A172 (cell line): ENCODE measurements around the gene LYSET. TPM values are rescaled to one million over a fixed set of nuclear protein-coding genes. Genes with fewer than 3 reads are reported as not detected.
A peak's percentile ranks its signal among the peaks of the same experiment; 100 is the strongest.
"Not testable (repeated sequence)": the region's sequence is repeated elsewhere in the genome, so short reads cannot be mapped to it uniquely, and the experiment has no call there.

Source experiments
- DNase-seq: peaks from one replicate; pipeline ENCODE4 v3.0.0-alpha.2; 2015; ENCODE audit warnings: low spot score
- total RNA-seq: library from RNA; depleted of rRNA; stranded (reverse); fragments of >200 nt; shearing (Covaris generic); gene quantifications from 2 replicates; pipeline ENCODE4 v1.2.3, GENCODE V29; 2014; rRNA removed

LYSET gene
- total RNA-seq = 17.8 and 30.3 TPM in 2 replicates

DNA sequence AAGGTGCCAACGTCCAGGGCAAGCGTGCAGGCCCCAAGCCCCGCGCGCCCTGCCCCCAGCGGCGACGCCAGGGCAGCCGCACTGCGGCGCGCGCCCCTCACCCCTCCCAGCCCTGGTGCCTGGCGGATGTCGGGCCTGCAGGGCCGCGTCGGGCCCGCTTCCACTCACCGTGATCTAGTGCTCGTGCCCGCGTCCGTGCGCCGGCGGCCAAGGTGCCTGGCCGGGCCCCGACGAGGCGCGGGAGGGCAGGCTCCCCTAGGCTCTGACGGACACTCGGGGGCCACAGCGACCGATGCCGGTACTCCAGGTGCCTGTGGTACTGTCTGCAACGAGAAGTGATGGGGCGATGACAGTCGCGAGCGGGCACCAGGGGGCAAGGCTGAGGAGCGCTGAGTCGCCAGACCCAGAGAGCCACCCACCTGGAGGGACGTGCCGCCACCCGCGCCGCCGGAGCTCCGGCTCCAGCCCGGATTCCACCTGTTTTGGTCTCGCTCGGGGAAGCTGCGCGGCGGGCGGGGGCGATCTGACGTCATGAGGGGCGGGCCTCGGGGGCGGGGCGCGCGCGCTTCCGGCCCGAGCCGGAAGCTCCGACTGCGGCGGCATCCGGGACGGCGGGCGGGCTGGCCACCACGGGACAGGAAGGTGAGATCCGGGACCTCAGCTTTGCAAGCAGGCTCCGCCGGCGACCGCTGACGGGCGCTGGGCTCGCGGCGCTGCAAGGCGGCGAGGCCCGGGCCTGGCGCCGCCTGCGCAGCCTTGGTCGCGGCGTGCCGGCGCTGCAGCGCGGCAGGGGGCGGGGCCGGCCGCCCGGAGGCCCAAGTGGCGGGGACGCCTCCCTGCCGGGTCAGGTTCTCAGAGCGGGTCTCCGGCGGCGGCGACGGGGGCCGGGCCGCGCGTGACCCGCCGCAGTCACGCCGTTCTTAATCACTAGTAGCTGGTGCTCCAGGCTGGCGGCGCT, at the start of gene LYSET, which contains the start of gene MOAP1:
Gene LYSET, plus strand, starts transcription at position 927 of the 958 bp plus-strand sequence. CDS start 89 bp downstream, outside the sequence.
Gene MOAP1, minus strand, starts transcription at position 507 of the 958 bp plus-strand sequence. CDS start 655 bp downstream, outside the sequence.
- peak; percentile 45 for DNase-seq

GRCh38 chr14:93135399-93135798, 49.7 kb upstream of the LYSET start:
- DNase-seq = no peak

- DNase-seq = no peak
These were observed 49.1 kb upstream of the LYSET start for GRCh38 chr14:93136009-93136408.

DNA sequence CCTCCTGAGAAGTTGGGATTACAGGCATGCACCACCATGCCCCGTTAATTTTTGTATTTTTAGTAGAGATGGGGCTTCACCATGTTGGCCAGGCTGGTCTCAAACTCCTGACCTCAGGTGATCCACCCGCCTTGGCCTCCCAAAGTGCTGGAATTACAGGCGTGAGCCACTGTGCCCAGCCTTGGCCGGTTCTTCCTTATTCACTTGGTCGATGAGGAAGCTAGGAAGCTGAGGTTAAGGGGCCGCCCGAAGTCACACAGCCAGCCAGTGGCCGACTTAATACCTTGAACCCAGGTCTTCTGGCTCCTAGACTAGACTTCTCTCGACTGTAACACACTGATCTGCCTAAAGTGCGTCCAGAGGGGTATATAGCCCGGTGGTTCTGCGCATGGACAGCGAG, 48.6 kb upstream of the LYSET start:
- not testable (repeated sequence) for DNase-seq

GRCh38 chr14:93137864-93138263, 47.3 kb upstream of the LYSET start:
- DNase-seq = no peak

- no peak for DNase-seq
These were observed 42.1 kb upstream of the LYSET start for GRCh38 chr14:93142854-93143652.

GRCh38 chr14:93146119-93146518, 39.0 kb upstream of the LYSET start:
- no peak for DNase-seq

GRCh38 chr14:93148979-93149378, 36.1 kb upstream of the LYSET start:
- no peak for DNase-seq

DNA sequence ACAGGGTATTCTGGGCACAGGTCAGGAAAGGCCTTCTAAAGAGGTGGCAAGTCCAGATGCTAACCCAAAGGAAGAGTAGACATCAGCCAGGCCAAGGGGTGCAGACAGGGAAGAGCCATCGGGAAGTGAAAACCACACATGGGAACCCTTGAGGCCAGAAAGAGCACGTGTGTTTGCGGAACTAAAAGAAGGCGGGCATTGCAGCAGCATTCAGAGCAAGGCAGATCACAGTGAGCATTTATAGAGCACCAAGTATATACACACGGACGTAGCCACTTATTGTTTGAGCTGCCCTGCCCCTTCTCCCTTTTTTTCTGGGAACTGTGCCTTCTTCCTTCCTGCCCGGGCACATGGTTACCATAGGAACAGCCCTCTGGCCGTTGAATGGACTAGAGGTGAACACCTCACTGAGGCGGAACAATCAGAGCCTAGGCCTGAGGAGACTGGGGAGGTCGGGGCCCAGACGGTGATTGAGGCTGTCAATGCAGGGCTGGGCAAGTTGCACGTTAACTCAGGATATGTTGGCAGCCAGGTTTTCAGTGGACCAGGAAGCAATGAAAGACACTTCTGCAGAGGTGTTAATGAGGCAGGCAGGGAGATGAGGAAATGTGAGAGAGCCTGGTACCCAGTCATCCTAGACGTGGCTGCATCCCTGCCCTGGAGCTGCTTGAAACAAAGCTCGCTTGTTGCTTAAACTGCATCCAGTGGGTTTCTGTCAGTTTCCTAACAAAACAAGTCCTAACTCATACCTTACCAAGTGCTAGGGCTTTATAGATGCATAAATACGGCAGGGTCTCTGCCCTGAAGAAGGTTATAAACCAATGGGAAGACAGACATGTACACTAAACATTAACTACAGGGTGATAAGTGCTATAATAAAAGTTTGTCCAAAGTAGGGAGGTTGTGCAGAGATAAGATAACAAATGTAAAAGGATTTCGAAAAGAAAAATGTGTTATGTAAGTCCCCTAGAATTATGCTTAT, 34.6 kb upstream of the LYSET start:
- no peak for DNase-seq

GRCh38 chr14:93153121-93153520, 32.0 kb upstream of the LYSET start:
- DNase-seq = no peak

GRCh38 chr14:93155667-93156066, 29.4 kb upstream of the LYSET start:
- DNase-seq = no peak

- DNase-seq = no peak
These were observed 28.3 kb upstream of the LYSET start for GRCh38 chr14:93156693-93157369.

GRCh38 chr14:93158349-93158748, 26.8 kb upstream of the LYSET start:
- DNase-seq = not testable (repeated sequence)

DNA sequence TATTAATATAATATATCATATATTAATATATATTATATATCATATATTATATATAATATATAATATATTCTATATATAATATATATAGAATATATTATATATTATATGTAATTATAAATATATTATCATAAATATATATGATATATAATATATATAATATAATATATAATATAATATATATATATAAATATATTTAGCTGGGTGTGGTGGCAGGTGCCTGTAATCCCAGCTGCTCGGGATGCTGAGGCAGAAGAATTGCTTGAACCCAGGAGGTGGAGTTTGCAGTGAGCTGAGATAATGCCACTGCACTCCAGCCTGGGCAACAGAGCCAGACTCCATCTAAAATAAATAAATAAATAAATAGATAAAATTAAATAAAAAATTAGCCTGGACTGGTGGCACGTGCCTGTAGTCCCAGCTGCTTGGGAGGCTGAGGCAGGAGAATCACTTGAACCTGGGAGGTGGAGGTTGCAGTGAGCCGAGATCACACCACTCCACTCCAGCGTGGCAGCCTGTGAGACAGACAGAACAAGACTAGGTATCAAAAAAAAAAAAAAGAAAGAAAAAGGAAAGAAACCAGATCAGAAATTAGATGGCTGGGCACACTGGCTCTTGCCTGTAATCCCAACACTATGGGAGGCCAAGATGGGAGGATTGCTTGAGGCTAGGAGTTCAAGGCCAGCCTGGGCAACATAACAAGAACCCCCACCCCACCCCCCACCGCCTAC, 25.3 kb upstream of the LYSET start:
- not testable (repeated sequence) for DNase-seq

- DNase-seq = peak; percentile 16
These were observed 24.7 kb upstream of the LYSET start for GRCh38 chr14:93160353-93160801.

GRCh38 chr14:93161411-93161940, 23.6 kb upstream of the LYSET start:
- no peak for DNase-seq

GRCh38 chr14:93163564-93163963, 21.6 kb upstream of the LYSET start:
- no peak for DNase-seq

DNA sequence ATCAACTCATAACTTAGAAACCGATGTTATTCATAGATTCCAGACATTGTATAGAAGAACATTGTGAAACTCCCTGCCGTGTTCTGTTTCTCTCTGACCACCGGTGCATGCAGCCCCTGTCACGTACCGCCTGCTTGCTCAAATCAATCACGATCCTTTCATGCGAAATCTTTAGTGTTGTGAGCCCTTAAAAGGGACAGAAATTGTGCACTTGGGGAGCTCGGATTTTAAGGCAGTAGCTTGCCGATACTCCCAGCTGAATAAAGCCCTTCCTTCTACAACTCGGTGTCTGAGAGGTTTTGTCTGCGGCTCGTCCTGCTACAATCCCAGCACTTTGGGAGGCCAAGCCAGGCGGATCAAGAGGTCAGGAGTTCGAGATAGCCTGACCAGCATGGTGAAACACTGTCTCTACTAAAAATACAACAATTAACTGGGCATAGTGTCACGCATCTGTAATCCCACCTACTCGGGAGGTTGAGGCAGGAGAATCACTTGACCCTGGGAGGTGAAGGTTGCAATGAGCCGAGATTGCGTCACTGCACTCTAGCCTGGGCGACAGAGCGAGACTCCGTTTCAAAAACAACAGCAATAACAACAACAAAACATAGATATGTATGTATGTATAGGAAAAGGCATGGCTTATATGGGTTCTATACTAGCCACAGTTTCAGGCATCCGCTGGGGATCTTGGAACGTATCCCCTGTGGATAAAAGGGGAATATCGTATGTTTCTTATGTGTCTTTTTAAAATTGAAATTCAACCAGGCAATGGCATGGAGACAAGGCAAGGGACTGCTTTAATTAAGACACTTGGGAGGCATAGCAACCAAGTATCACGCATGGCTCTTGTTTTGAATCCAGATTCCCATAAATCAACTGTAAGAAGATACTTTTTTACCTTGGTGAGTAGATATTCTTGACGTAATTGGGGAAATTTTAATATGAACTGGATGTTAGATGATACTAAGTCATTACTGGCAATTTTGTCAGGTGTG, 19.5 kb upstream of the LYSET start:
- DNase-seq = not testable (repeated sequence)
